GM23338 (cell line): ENCODE data around the gene PRSS27.

Experiments
- CREB1 ChIP-seq: fragments of 250-450 bp; sonication (Bioruptor Pico); IDR thresholded peaks from 2 replicates; pipeline ENCODE4 v1.5.0; 2020; ENCODE audit warnings: low read depth, mild to moderate bottlenecking, moderate library complexity
- EZH2 ChIP-seq: fragments of 200-600 bp; sonication (generic); IDR thresholded peaks from one replicate; pipeline ENCODE4 v1.8.0; 2017; ENCODE audit warnings: antibody characterized with exemption, mild to moderate bottlenecking, low read depth; ENCODE audit not compliant: unreplicated experiment
- POLR2AphosphoS5 ChIP-seq: IDR thresholded peaks from 2 replicates; pipeline ENCODE4 v1.6.1; 2016; ENCODE audit warnings: antibody characterized with exemption, low read depth
- ZNF331 ChIP-seq: fragments of 250-450 bp; sonication (Bioruptor Pico); IDR thresholded peaks from 2 replicates; pipeline ENCODE4 v1.5.0; 2020; ENCODE audit warnings: low read depth, mild to moderate bottlenecking, moderate library complexity
- TF ChIP-seq, protein P1 (sequence below), 2 experiments: fragments of 200-600 bp in 1 of 2; sonication (generic) in 1 of 2; conservative IDR thresholded peaks; 2 replicates each; pipeline versions ENCODE4 v1.5.1 to v1.6.1; 2016 to 2017; ENCODE audit warnings: antibody characterized with exemption in 2 of 2, low read depth in 2 of 2, mild to moderate bottlenecking in 2 of 2, moderate library complexity in 1 of 2
- TF ChIP-seq, protein P2 (sequence below): IDR thresholded peaks from one replicate; pipeline ENCODE4 v1.6.1; 2018; ENCODE audit warnings: antibody characterized with exemption; ENCODE audit not compliant: unreplicated experiment

- TF ChIP-seq, protein P1, sequence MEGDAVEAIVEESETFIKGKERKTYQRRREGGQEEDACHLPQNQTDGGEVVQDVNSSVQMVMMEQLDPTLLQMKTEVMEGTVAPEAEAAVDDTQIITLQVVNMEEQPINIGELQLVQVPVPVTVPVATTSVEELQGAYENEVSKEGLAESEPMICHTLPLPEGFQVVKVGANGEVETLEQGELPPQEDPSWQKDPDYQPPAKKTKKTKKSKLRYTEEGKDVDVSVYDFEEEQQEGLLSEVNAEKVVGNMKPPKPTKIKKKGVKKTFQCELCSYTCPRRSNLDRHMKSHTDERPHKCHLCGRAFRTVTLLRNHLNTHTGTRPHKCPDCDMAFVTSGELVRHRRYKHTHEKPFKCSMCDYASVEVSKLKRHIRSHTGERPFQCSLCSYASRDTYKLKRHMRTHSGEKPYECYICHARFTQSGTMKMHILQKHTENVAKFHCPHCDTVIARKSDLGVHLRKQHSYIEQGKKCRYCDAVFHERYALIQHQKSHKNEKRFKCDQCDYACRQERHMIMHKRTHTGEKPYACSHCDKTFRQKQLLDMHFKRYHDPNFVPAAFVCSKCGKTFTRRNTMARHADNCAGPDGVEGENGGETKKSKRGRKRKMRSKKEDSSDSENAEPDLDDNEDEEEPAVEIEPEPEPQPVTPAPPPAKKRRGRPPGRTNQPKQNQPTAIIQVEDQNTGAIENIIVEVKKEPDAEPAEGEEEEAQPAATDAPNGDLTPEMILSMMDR (conservative IDR thresholded peaks at IDR 0.05; ENCODE audit: low read depth in 2 of 2), result no peak
- TF ChIP-seq POLR2AphosphoS5 (no peak), EZH2 (no peak), ZNF331 (CRISPR knock-in tag) (no peak), CREB1 (no peak)
- TF ChIP-seq, protein P2, sequence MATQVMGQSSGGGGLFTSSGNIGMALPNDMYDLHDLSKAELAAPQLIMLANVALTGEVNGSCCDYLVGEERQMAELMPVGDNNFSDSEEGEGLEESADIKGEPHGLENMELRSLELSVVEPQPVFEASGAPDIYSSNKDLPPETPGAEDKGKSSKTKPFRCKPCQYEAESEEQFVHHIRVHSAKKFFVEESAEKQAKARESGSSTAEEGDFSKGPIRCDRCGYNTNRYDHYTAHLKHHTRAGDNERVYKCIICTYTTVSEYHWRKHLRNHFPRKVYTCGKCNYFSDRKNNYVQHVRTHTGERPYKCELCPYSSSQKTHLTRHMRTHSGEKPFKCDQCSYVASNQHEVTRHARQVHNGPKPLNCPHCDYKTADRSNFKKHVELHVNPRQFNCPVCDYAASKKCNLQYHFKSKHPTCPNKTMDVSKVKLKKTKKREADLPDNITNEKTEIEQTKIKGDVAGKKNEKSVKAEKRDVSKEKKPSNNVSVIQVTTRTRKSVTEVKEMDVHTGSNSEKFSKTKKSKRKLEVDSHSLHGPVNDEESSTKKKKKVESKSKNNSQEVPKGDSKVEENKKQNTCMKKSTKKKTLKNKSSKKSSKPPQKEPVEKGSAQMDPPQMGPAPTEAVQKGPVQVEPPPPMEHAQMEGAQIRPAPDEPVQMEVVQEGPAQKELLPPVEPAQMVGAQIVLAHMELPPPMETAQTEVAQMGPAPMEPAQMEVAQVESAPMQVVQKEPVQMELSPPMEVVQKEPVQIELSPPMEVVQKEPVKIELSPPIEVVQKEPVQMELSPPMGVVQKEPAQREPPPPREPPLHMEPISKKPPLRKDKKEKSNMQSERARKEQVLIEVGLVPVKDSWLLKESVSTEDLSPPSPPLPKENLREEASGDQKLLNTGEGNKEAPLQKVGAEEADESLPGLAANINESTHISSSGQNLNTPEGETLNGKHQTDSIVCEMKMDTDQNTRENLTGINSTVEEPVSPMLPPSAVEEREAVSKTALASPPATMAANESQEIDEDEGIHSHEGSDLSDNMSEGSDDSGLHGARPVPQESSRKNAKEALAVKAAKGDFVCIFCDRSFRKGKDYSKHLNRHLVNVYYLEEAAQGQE, result no peak
Measured at GRCh38 chr16:2742323-2743006, 22.4 kb upstream of the PRSS27 start.
